K562 (cell line): ENCODE data around the gene PINK1. TPM values are rescaled to one million over a fixed set of nuclear protein-coding genes. Genes with fewer than 3 reads are reported as not detected.

Experiments
- BACH1 ChIP-seq: fragments of 200-800 bp; sonication (Bioruptor generic); IDR thresholded peaks from 2 replicates; pipeline ENCODE4 v1.6.1; 2016; ENCODE audit warnings: missing genetic modification characterization, missing compliant biosample characterization
- CC2D1A ChIP-seq: fragments of 450-650 bp; IDR thresholded peaks from 2 replicates; pipeline ENCODE4 v1.6.1; 2017; ENCODE audit warnings: mild to moderate bottlenecking
- CCNT2 ChIP-seq: IDR thresholded peaks from 2 replicates; pipeline ENCODE4 v1.6.1; 2011; ENCODE audit warnings: borderline replicate concordance, low read depth, mild to moderate bottlenecking, moderate library complexity, mixed read lengths, low read length; ENCODE audit not compliant: insufficient read length; ENCODE audit errors: extremely low read depth
- E2F4 ChIP-seq: sonication (generic); formaldehyde crosslinking; IDR thresholded peaks from 2 replicates; pipeline ENCODE4 v1.8.0; 2022; ENCODE audit warnings: mild to moderate bottlenecking, low read depth, missing genetic modification reagents
- ELF4 ChIP-seq: fragments of 450-650 bp; formaldehyde crosslinking; IDR thresholded peaks from 2 replicates; pipeline ENCODE4 v1.4.0; 2022; ENCODE audit warnings: missing genetic modification characterization
- ETV1 ChIP-seq: fragments of 450-650 bp; conservative IDR thresholded peaks from 2 replicates; pipeline ENCODE4 v1.6.1; 2016; ENCODE audit warnings: missing genetic modification characterization, control low read depth, low read depth, missing compliant biosample characterization
- FOS ChIP-seq: IDR thresholded peaks from 3 replicates; pipeline ENCODE4 v1.6.1; 2011; ENCODE audit not compliant: insufficient read length; ENCODE audit errors: extremely low read depth
- FOXK2 ChIP-seq, 2 experiments: fragments of 450-650 bp; IDR thresholded peaks in 1 of 2; conservative IDR thresholded peaks in 1 of 2; 2 replicates each; pipeline ENCODE4 v1.6.1; 2016; ENCODE audit warnings: low read depth in 2 of 2, mild to moderate bottlenecking in 1 of 2
- FOXP4 ChIP-seq: sonication (generic); formaldehyde crosslinking; IDR thresholded peaks from 2 replicates; pipeline ENCODE4 v1.8.0; 2022; ENCODE audit warnings: mild to moderate bottlenecking, missing genetic modification reagents, borderline replicate concordance
- KLF10 ChIP-seq: fragments of 250-450 bp; sonication (Bioruptor Pico); IDR thresholded peaks from 2 replicates; pipeline ENCODE4 v1.6.1; 2021; ENCODE audit warnings: matching md5 sums
- MCM5 ChIP-seq: fragments of 450-650 bp; IDR thresholded peaks from 2 replicates; pipeline ENCODE4 v1.6.1; 2016; ENCODE audit warnings: low read depth
- NKRF ChIP-seq: fragments of 450-650 bp; IDR thresholded peaks from 2 replicates; pipeline ENCODE4 v1.6.1; 2016; ENCODE audit warnings: borderline replicate concordance
- NR4A1 ChIP-seq, 2 experiments: fragments of 250-450 bp in 1 of 2; fragments of 450-650 bp in 1 of 2; sonication (Bioruptor Pico) in 1 of 2; IDR thresholded peaks; 2 replicates each; pipeline versions ENCODE4 v1.4.0 to v1.6.1; 2016 to 2020; ENCODE audit warnings: mild to moderate bottlenecking in 2 of 2, missing compliant biosample characterization in 1 of 2, missing genetic modification characterization in 1 of 2, moderate library complexity in 1 of 2
- PATZ1 ChIP-seq: fragments of 250-450 bp; sonication (Bioruptor Pico); IDR thresholded peaks from 2 replicates; pipeline ENCODE4 v1.5.0; 2020; ENCODE audit warnings: mild to moderate bottlenecking, borderline replicate concordance
- POLR3A ChIP-seq: IDR thresholded peaks from 2 replicates; pipeline ENCODE4 v1.6.1; 2011; ENCODE audit warnings: borderline replicate concordance, mild to moderate bottlenecking, moderate library complexity; ENCODE audit not compliant: insufficient read length, insufficient read depth; ENCODE audit errors: extremely low read depth
- RBM22 ChIP-seq: fragments of 200-400 bp; formaldehyde crosslinking; IDR thresholded peaks from 2 replicates; pipeline ENCODE4 v1.6.1; 2018; ENCODE audit warnings: low read length, low read depth; ENCODE audit not compliant: poor library complexity, severe bottlenecking
- RBM39 ChIP-seq: fragments of 200-400 bp; formaldehyde crosslinking; optimal IDR thresholded peaks from 2 replicates; pipeline ENCODE3; 2018; ENCODE audit warnings: low read depth, low read length
- ZNF717 ChIP-seq: fragments of 250-450 bp; sonication (Bioruptor Pico); IDR thresholded peaks from 2 replicates; pipeline ENCODE4 v1.5.0; 2021
- ZNF764 ChIP-seq: fragments of 250-450 bp; sonication (Bioruptor Pico); IDR thresholded peaks from 2 replicates; pipeline ENCODE4 v1.4.0; 2020; ENCODE audit warnings: low read depth, mild to moderate bottlenecking, moderate library complexity
- ZNF780A ChIP-seq: fragments of 250-450 bp; sonication (Bioruptor Pico); IDR thresholded peaks from 2 replicates; pipeline ENCODE4 v1.5.0; 2021; ENCODE audit warnings: mild to moderate bottlenecking
- polyA plus RNA-seq, 8 experiments: library from polyadenylated mRNA; depleted of rRNA in 4 of 8; stranded (reverse) in 5 of 8; unstranded in 3 of 8; fragments of >200 nt; fragmentation: Nextera tagmentation in 2 of 8; fragmentation: Illumina TruSeq in 1 of 8; extraction: Ambion mirVana in 2 of 8; extraction: Trizol in 1 of 8; gene quantifications; 2 replicates each; pipeline versions ENCODE4 v1.2.1 to v1.2.3, GENCODE V29; 2011 to 2014; ENCODE audit warnings: inconsistent platforms in 1 of 8, missing spikeins in 1 of 8
- total RNA-seq, 7 experiments: library from RNA; depleted of rRNA in 6 of 7; stranded (reverse); fragments of >200 nt in 6 of 7; fragmentation: Illumina TruSeq in 2 of 7; extraction: Trizol in 2 of 7; gene quantifications; 2 replicates each; pipeline versions ENCODE4 v1.2.1 to v1.2.3, GENCODE V29; 2011 to 2021; ENCODE audit warnings: low replicate concordance in 1 of 7

The PINK1 gene
- total and polyA plus RNA-seq, 9 of the 15 experiments (the other 6 are each of a cell fraction or from before 2014, with no cell fraction given): 1.5 to 11.3 (median 6.8) TPM

GRCh38 chr1:20696397-20697333, 63.4 kb downstream of the PINK1 start (continued):
- no peak for TF ChIP-seq E2F4 (CRISPR knock-in tag)
- TF ChIP-seq NKRF: no peak
- no peak for TF ChIP-seq RBM39
- peak; percentile 95 for TF ChIP-seq CC2D1A
- no peak for TF ChIP-seq POLR3A
- no peak for TF ChIP-seq RBM22
- no peak for TF ChIP-seq ZNF764 (CRISPR knock-in tag)
- TF ChIP-seq FOS: no peak
- no peak for TF ChIP-seq PATZ1 (CRISPR knock-in tag)
- peak; percentile 13 for TF ChIP-seq CCNT2
- no peak for TF ChIP-seq MCM5
- TF ChIP-seq ZNF717 (CRISPR knock-in tag): no peak
- no peak for TF ChIP-seq ZNF780A (CRISPR knock-in tag)
- no peak; the same call in 1 of the 2 replicates for TF ChIP-seq ETV1 (tag)
- TF ChIP-seq BACH1 (tag): no peak
- no peak for TF ChIP-seq FOXK2 (conservative IDR thresholded peaks at IDR 0.05 in 1 of 2, IDR thresholded peaks at IDR 0.05 in 1 of 2; ENCODE audit: low read depth in 2 of 2)
- TF ChIP-seq KLF10 (CRISPR knock-in tag): no peak
- no peak for TF ChIP-seq FOXP4 (CRISPR knock-in tag)
- no peak for TF ChIP-seq NR4A1 (CRISPR knock-in tag; IDR thresholded peaks at IDR 0.05)
- no peak for TF ChIP-seq NR4A1 (tag; IDR thresholded peaks at IDR 0.05)
- no peak for TF ChIP-seq ELF4 (CRISPR knock-in tag)
